ENCODE data around the gene DNHD1.

- TF ChIP-seq CTCF (IDR thresholded peaks at IDR 0.05; ENCODE audit: low read depth, low read length, poor library complexity, severe bottlenecking) (peak; percentile 38), EZH2phosphoT487 (IDR thresholded peaks at IDR 0.05; ENCODE audit: borderline replicate concordance, low read length) (no peak)
These were observed 71.3 kb downstream of the DNHD1 start for GRCh38 chr11:6568191-6568918.

All from DOHH2 (cell line).